ENCODE measurements around the gene RPS5.

Gene RPS5

DNA sequence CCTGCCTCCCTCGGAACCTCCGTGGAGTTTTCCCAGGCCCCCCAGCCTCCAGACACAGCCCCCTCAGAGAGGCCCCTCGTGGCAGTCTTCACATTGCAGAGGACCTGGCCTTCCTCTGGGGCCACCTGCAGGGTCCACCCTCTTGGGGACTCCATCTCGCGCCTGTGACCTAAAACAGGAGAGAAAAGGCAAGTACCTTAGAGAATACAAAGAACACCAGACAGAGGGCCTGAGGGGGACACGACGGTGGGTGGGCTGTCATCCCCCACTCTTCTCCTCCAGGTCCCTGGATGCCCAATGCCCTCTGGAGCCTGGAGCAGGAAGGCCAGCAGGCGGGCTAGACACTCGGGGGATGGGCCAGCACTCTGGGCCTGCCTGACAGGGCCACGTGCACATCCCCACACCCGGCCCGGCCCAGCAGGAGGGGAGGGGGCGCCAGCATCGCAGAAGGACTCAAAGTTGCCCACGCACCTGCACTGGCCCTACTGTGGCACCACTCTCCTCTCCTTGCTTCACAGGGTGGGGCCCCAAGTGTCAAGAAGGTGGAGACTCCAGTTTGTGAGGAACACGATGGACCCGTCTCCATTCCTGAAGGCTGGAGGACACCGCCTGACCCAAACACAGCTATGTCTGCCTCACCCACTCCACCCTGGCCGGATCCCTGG, 29.5 kb upstream of the RPS5 start:
- in situ Hi-C loops (cut with MboI; ENCODE audit: low pct_unique_long_range_greater_than_20kb, low sequenced_read_pairs, unreplicated experiment): no loop called here
- no peak for DNase-seq (ENCODE audit: low spot score)
- TF ChIP-seq, protein P1, sequence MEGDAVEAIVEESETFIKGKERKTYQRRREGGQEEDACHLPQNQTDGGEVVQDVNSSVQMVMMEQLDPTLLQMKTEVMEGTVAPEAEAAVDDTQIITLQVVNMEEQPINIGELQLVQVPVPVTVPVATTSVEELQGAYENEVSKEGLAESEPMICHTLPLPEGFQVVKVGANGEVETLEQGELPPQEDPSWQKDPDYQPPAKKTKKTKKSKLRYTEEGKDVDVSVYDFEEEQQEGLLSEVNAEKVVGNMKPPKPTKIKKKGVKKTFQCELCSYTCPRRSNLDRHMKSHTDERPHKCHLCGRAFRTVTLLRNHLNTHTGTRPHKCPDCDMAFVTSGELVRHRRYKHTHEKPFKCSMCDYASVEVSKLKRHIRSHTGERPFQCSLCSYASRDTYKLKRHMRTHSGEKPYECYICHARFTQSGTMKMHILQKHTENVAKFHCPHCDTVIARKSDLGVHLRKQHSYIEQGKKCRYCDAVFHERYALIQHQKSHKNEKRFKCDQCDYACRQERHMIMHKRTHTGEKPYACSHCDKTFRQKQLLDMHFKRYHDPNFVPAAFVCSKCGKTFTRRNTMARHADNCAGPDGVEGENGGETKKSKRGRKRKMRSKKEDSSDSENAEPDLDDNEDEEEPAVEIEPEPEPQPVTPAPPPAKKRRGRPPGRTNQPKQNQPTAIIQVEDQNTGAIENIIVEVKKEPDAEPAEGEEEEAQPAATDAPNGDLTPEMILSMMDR (IDR thresholded peaks at IDR 0.05; ENCODE audit: extremely low read depth, insufficient read depth, missing control alignments): no peak

DNA sequence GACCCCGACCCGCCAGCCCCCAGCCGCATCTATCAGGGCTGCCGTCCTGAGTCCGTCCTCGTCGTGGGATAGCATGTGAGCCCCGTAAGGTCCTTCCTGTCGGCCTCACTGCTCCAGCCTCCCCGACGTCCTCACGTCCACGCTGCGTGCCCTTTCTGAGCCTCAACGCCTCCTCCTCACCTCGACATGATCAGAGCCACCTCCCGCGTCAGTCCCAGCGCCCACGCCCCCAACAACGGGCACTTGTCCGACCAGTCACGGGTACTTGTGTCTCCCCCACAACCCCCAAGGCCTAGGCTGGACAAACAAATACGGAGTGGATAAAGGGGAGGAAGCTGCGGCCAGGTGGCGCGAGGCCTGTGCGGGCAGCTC, 25.2 kb upstream of the RPS5 start:
- TF ChIP-seq, protein P1 (IDR thresholded peaks at IDR 0.05; ENCODE audit: extremely low read depth, insufficient read depth, missing control alignments): no peak
- peak; percentile 70 for DNase-seq (ENCODE audit: low spot score)
- in situ Hi-C loops (cut with MboI; ENCODE audit: low pct_unique_long_range_greater_than_20kb, low sequenced_read_pairs, unreplicated experiment): no loop called here

DNA sequence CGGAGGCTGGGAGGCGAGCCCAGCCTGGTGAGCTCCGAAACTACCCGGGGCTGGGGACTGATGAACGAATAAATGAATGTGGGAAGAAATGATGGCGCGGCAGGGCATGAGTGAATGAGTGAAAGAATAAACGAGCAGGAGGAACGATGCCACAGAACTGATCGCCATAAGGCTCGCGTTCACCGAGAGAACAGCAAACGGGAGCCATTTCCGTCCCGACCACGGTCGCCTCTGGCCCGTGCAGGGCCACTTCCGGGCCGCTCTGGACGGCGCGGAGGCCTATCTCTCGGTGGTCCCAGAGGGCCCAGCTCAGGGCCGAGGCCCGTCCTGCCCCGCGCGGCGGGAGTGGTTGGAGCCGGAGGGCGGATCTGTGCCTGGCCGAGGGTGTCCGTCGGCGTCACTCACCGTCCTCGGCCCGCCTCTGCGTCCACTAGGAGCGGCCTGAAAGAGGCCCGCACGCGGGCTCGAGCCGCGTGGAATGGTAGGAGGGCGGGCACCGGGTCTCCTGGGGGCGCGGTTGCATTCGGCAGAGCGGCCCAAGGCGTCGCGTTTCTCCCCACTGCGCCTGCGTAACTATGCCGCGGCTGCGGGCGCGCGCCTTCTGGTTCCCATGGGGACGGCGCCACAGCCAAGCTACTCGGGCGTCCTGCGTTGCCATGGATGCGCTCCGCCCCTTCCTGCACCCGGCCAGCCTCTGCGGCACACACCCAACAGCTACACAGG, 24.6 kb upstream of the RPS5 start, which contains the start of gene ZNF497:
ZNF497 (minus strand) TSS at position 480 of the 723 bp plus-strand sequence. CDS start 5,116 bp downstream, outside the sequence.
- in situ Hi-C loops (cut with MboI; ENCODE audit: low pct_unique_long_range_greater_than_20kb, low sequenced_read_pairs, unreplicated experiment): no loop called here
- TF ChIP-seq, protein P1 (IDR thresholded peaks at IDR 0.05; ENCODE audit: extremely low read depth, insufficient read depth, missing control alignments): no peak
- peak; percentile 100 for DNase-seq (ENCODE audit: low spot score)

DNA sequence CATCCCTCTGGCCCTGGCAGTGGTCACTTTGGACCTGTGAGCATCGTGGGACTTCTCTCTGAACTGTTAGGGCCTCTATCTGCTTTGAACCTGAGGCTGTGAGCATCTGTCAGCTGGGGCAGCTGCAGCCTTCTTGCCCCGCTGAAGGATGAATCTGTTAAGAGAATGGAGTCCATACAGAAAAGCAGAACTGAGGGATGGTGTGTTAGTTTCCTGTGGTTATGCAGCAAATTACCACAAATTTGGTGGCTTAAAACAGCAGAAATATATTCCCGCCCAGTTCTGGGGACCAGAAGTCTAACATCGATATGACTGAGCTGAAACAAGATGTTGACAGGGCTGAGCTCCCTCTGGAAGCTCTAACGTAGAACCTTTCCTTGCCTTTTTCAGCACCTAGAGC, 22.9 kb upstream of the RPS5 start:
- TF ChIP-seq, protein P1 (IDR thresholded peaks at IDR 0.05; ENCODE audit: extremely low read depth, insufficient read depth, missing control alignments): no peak
- no peak for DNase-seq (ENCODE audit: low spot score)
- in situ Hi-C loops (cut with MboI; ENCODE audit: low pct_unique_long_range_greater_than_20kb, low sequenced_read_pairs, unreplicated experiment): no loop called here

DNA sequence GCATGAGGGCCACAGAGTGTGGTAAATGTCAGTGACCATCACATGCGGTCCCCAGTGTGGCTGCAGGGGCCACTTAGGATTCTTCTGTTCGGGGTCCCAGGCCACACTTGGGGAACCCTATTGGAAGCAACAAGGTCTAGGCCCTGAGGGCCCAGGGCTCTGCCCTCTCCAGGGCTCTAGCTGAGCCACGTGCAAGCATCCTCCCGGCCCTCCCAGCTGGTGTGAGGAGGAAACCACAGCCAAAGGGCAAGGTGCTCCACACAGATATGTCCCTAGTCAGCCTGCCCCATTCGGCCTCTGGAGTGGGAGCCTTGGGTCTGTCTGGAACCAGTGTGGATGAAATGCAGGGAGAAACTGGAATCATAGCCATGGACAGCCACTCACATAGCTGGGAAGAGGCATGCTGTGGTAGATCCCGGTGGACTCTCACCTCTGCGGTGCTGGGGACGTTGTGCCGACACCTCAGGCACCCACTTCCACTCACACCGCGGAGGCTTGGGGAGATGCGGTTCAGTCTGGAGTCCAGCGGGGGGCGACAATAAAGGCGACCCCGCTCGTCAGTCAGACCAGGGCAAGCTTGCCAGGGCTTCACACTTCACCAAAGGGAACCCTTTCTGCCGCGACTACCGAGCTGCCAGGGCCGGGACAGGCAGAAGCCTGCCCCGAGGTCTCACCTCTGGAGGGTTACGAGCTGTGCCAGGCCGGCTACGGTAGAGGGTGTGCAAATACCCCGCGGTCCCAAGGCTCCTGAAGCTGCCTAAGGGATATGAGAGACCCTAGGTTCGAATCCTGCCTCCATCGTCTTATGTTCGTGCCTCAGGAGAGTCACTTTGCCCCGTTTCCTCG, 20.3 kb upstream of the RPS5 start:
- TF ChIP-seq, protein P1 (IDR thresholded peaks at IDR 0.05; ENCODE audit: extremely low read depth, insufficient read depth, missing control alignments): no peak
- DNase-seq (ENCODE audit: low spot score): no peak
- in situ Hi-C loops (cut with MboI; ENCODE audit: low pct_unique_long_range_greater_than_20kb, low sequenced_read_pairs, unreplicated experiment): no loop called here

DNA sequence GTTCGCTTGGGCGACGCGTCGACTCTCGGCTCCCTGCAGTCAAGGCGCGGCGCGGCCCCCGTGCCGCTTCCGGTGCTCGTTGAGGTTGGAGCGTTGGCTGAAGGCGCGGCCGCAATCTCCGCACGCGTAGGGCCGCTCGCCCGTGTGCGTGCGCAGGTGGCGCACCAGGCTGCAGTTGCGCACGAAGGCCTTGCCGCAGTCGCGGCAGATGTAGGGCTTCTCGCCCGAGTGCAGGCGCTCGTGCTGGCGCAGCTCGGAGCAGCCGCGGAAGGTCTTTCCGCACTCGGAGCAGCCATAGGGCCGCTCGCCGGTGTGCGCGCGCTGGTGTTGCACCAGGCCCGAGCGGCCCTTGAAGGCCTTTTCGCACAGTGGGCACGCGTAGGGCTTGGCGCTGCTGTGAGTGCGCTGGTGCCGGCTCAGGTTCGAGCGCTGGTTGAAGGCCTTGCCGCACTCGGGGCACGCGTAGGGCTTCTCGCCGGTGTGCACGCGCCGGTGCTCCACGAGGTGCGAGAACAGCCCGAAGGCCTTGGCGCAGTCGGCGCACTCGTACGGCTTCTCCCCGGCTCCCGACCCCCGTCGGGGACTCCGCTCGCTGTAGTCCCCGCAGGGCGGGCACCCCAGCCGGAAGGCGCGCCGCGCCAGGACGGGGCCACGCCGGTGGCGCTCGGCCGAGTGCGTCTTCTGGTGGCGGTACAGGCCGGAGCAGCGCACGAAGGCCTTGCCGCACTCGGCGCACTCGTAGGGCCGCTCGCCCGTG, 19.2 kb upstream of the RPS5 start:
- DNase-seq (ENCODE audit: low spot score): no peak
- in situ Hi-C loops (cut with MboI; ENCODE audit: low pct_unique_long_range_greater_than_20kb, low sequenced_read_pairs, unreplicated experiment): no loop called here
- TF ChIP-seq, protein P1 (IDR thresholded peaks at IDR 0.05; ENCODE audit: extremely low read depth, insufficient read depth, missing control alignments): no peak

All from GM13977 (cell line).